HEK293T (cell line): ENCODE results near the gene FAM13C.

ENCODE experiments used
- ELF4 ChIP-seq: fragments of 450-650 bp; IDR thresholded peaks from 2 replicates; pipeline ENCODE4 v1.6.1; 2017; ENCODE audit warnings: antibody characterized with exemption
- FOXK2 ChIP-seq: fragments of 450-650 bp; IDR thresholded peaks from 2 replicates; pipeline ENCODE4 v1.6.1; 2016; ENCODE audit warnings: mild to moderate bottlenecking
- L3MBTL2 ChIP-seq: fragments of 450-650 bp; conservative IDR thresholded peaks from 2 replicates; pipeline ENCODE4 v1.6.1; 2016; ENCODE audit warnings: mild to moderate bottlenecking
- LEF1 ChIP-seq: fragments of 450-650 bp; IDR thresholded peaks from 2 replicates; pipeline ENCODE4 v1.6.1; 2017; ENCODE audit warnings: mild to moderate bottlenecking, borderline replicate concordance
- SP1 ChIP-seq: fragments of 450-650 bp; IDR thresholded peaks from 2 replicates; pipeline ENCODE4 v1.6.1; 2017
- SUZ12 ChIP-seq: fragments of 450-650 bp; IDR thresholded peaks from 2 replicates; pipeline ENCODE4 v1.6.1; 2016; ENCODE audit warnings: mild to moderate bottlenecking
- ZNF384 ChIP-seq: fragments of 450-650 bp; IDR thresholded peaks from 2 replicates; pipeline ENCODE4 v1.6.1; 2016

GRCh38 chr10:59381687-59382086 is 19.3 kb upstream of the FAM13C start:
- no peak for TF ChIP-seq LEF1
- TF ChIP-seq L3MBTL2: no peak
- TF ChIP-seq SUZ12: no peak
- TF ChIP-seq SP1: no peak
- no peak for TF ChIP-seq FOXK2
- no peak for TF ChIP-seq ELF4
- no peak for TF ChIP-seq ZNF384
